Mesothelial cell of epicardium (in vitro differentiated cells): Measurements from ENCODE around the gene ARL3. TPM values are rescaled to one million over a fixed set of nuclear protein-coding genes. Genes with fewer than 3 reads are reported as not detected.
A peak's percentile ranks its signal among the peaks of the same experiment; 100 is the strongest.

Experiments used
- DNase-seq, 2 experiments: peaks; one replicate each; pipeline ENCODE4 v3.0.0; 2021; ENCODE audit warnings: low spot score in 2 of 2; ENCODE audit not compliant: unreplicated experiment in 2 of 2
- H3K27ac Mint-ChIP-seq: 2 replicates; pipeline ENCODE4 v1.8.0; 2021; ENCODE audit warnings: mixed read lengths
- H3K27me3 Mint-ChIP-seq: 2 replicates; pipeline ENCODE4 v1.8.0; 2021; ENCODE audit warnings: low read depth, mixed read lengths
- H3K36me3 Mint-ChIP-seq: 2 replicates; pipeline ENCODE4 v1.8.0; 2021; ENCODE audit warnings: mixed read lengths
- H3K4me1 Mint-ChIP-seq: 2 replicates; pipeline ENCODE4 v1.8.0; 2021; ENCODE audit warnings: mixed read lengths
- H3K4me3 Mint-ChIP-seq: 2 replicates; pipeline ENCODE4 v1.8.0; 2021; ENCODE audit warnings: mild to moderate bottlenecking, moderate library complexity, mixed read lengths
- H3K9me3 Mint-ChIP-seq: 2 replicates; pipeline ENCODE4 v1.8.0; 2021; ENCODE audit warnings: mixed read lengths
- CTCF ChIP-seq: fragments of 200-600 bp; sonication (generic); IDR thresholded peaks from one replicate; pipeline ENCODE4 v1.5.0; 2021; ENCODE audit warnings: antibody characterized with exemption; ENCODE audit not compliant: unreplicated experiment
- total RNA-seq: library from RNA; stranded (reverse); gene quantifications from 3 replicates; pipeline ENCODE4 v1.2.1, GENCODE V29; 2021

Gene ARL3
- total RNA-seq, 1 donor from 2014 or later: 13.9 TPM

- no peak overlapping the region for H3K4me3 Mint-ChIP-seq
- peaks cover 28% of the 10 kb centered on the region for H3K4me1 Mint-ChIP-seq
- TF ChIP-seq CTCF: no peak
- H3K36me3 Mint-ChIP-seq: peaks cover 3% of the 10 kb centered on the region
- no peaks in the 10 kb centered on the region for H3K9me3 Mint-ChIP-seq
- no peaks in the 10 kb centered on the region for H3K27me3 Mint-ChIP-seq
- no peak for DNase-seq
- H3K27ac Mint-ChIP-seq: no peak overlapping the region
Observed at GRCh38 chr10:102741726-102742237, 27.6 kb upstream of the ARL3 start.

- Mint-ChIP-seq H3K27ac (no peak overlapping the region), H3K36me3 (peaks cover 3% of the 10 kb centered on the region), H3K4me3 (no peak overlapping the region), H3K4me1 (peaks cover 16% of the 10 kb centered on the region), H3K9me3 (no peaks in the 10 kb centered on the region), H3K27me3 (no peaks in the 10 kb centered on the region)
- no peak for DNase-seq
- no peak for TF ChIP-seq CTCF
Observed at GRCh38 chr10:102740229-102740628, 26.0 kb upstream of the ARL3 start.

GRCh38 chr10:102738692-102739121 lies 24.5 kb upstream of the ARL3 start:
- TF ChIP-seq CTCF: no peak
- Mint-ChIP-seq H3K36me3 (peaks cover 6% of the 10 kb centered on the region), H3K4me3 (no peak overlapping the region), H3K4me1 (peaks cover 4% of the 10 kb centered on the region), H3K9me3 (no peaks in the 10 kb centered on the region), H3K27ac (peak overlapping the region; percentile 56), H3K27me3 (no peaks in the 10 kb centered on the region)
- DNase-seq: no peak

- Mint-ChIP-seq H3K9me3 (no peaks in the 10 kb centered on the region), H3K36me3 (peaks cover 14% of the 10 kb centered on the region), H3K4me1 (no peaks in the 10 kb centered on the region), H3K27ac (no peak overlapping the region), H3K4me3 (no peak overlapping the region), H3K27me3 (no peaks in the 10 kb centered on the region)
- no peak for DNase-seq
- TF ChIP-seq CTCF: no peak
Observed at GRCh38 chr10:102735065-102735562, 20.9 kb upstream of the ARL3 start.

- no peaks in the 10 kb centered on the region for H3K27me3 Mint-ChIP-seq
- no peak for DNase-seq
- H3K9me3 Mint-ChIP-seq: no peaks in the 10 kb centered on the region
- no peak overlapping the region for H3K4me3 Mint-ChIP-seq
- H3K4me1 Mint-ChIP-seq: peaks cover 3% of the 10 kb centered on the region
- TF ChIP-seq CTCF: no peak
- no peak overlapping the region for H3K27ac Mint-ChIP-seq
- H3K36me3 Mint-ChIP-seq: peaks cover 15% of the 10 kb centered on the region
Observed at GRCh38 chr10:102732661-102733060, 18.5 kb upstream of the ARL3 start.

- Mint-ChIP-seq H3K9me3 (no peaks in the 10 kb centered on the region), H3K36me3 (peaks cover 14% of the 10 kb centered on the region), H3K27ac (no peak overlapping the region), H3K4me3 (no peak overlapping the region), H3K27me3 (no peaks in the 10 kb centered on the region), H3K4me1 (peaks cover 3% of the 10 kb centered on the region)
- no peak for TF ChIP-seq CTCF
- DNase-seq: no peak
Observed at GRCh38 chr10:102731222-102731800, 17.1 kb upstream of the ARL3 start.
